GM12873 (cell line): ENCODE results near the gene DPM3.
A peak's percentile ranks its signal among the peaks of the same experiment; 100 is the strongest.

ENCODE experiments used
- CTCF ChIP-seq: IDR thresholded peaks from 2 replicates; pipeline ENCODE4 v1.5.1; 2012; ENCODE audit warnings: low read depth, mild to moderate bottlenecking, moderate library complexity, low read length, control low read depth; ENCODE audit not compliant: insufficient read depth; ENCODE audit errors: missing control alignments

Gene DPM3

GRCh38 chr1:155169541-155169940 lies 29.2 kb upstream of the DPM3 start:
- TF ChIP-seq CTCF = no peak

GRCh38 chr1:155168456-155169210 lies 28.3 kb upstream of the DPM3 start:
- TF ChIP-seq CTCF = no peak

- peak; percentile 96 for TF ChIP-seq CTCF
These were observed 27.1 kb upstream of the DPM3 start for GRCh38 chr1:155167166-155168104.

GRCh38 chr1:155166471-155167165 lies 26.3 kb upstream of the DPM3 start:
- no peak for TF ChIP-seq CTCF

GRCh38 chr1:155166051-155166470 lies 25.7 kb upstream of the DPM3 start:
- TF ChIP-seq CTCF = no peak

- TF ChIP-seq CTCF = no peak
These were observed 19.8 kb upstream of the DPM3 start for GRCh38 chr1:155160128-155160527.

- TF ChIP-seq CTCF = no peak
These were observed 18.7 kb upstream of the DPM3 start for GRCh38 chr1:155158991-155159390.
